Measurements from ENCODE around the gene ITCH.

DNA sequence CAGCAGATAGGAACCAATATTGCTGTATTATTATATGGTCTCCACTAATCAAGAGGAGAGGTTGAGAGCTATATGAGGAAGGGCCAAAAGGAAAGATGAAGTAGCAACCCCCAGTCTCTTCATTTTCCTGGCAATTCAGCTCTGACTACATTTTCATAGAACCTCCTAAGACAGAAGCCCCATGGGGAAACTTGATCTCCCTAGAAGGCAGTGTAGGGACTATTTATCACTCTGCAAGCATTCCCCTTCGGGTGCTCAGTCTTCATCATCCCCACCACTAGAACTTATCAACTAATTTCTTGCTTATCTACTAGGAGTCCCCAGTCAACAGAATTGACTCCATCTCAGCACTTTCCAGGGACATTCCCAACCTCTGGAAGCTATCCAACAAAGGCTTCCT is 25.5 kb upstream of the ITCH start:
- TF ChIP-seq, protein P1, sequence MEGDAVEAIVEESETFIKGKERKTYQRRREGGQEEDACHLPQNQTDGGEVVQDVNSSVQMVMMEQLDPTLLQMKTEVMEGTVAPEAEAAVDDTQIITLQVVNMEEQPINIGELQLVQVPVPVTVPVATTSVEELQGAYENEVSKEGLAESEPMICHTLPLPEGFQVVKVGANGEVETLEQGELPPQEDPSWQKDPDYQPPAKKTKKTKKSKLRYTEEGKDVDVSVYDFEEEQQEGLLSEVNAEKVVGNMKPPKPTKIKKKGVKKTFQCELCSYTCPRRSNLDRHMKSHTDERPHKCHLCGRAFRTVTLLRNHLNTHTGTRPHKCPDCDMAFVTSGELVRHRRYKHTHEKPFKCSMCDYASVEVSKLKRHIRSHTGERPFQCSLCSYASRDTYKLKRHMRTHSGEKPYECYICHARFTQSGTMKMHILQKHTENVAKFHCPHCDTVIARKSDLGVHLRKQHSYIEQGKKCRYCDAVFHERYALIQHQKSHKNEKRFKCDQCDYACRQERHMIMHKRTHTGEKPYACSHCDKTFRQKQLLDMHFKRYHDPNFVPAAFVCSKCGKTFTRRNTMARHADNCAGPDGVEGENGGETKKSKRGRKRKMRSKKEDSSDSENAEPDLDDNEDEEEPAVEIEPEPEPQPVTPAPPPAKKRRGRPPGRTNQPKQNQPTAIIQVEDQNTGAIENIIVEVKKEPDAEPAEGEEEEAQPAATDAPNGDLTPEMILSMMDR (IDR thresholded peaks at IDR 0.05): no peak
- no peak for TF ChIP-seq POLR2A (IDR thresholded peaks at IDR 0.05)
